GM12878 (cell line): Measurements from ENCODE around the gene HRC. TPM values are rescaled to one million over a fixed set of nuclear protein-coding genes. Genes with fewer than 3 reads are reported as not detected.
A peak's percentile ranks its signal among the peaks of the same experiment; 100 is the strongest.

Source experiments
- ATAC-seq: fragments of 200-7000 bp; cut with Tn5 transposase; 3 replicates; pipeline ENCODE4 v1.9.1; 2020; ENCODE audit warnings: mild to moderate bottlenecking, moderate library complexity
- BruUV-seq: library from RNA; stranded (reverse); fragments of 400-500 nt; replicated peaks from 2 replicates; lab custom pipeline; 2021; lab: Mats Ljungman, UMichigan
- CTCF ChIA-PET: fragments of 300-600 bp; sonication (Branson Sonifier 250); formaldehyde crosslinking; extraction: SDS; loops from one replicate; lab custom pipeline; 2021; ENCODE audit warnings: inconsistent platforms; lab: Yijun Ruan, JAX
- POLR2A ChIA-PET: fragments of 350-600 bp; formaldehyde crosslinking; extraction: SDS; loops from one replicate; lab custom pipeline; 2021; ENCODE audit warnings: inconsistent platforms; lab: Charles Lee
- RAD21 ChIA-PET: fragments of 300-600 bp; sonication (Branson Sonifier 250); formaldehyde crosslinking; loops from one replicate; lab custom pipeline; 2023; ENCODE audit warnings: antibody characterized with exemption; ENCODE audit not compliant: unreplicated experiment; lab: Charles Lee
- SMC1A ChIA-PET: fragments of 300-600 bp; sonication (Branson Sonifier 250); formaldehyde crosslinking; loops from one replicate; lab custom pipeline; 2023; ENCODE audit not compliant: unreplicated experiment, uncharacterized antibody; lab: Charles Lee
- DNase-seq: peaks from one replicate; pipeline ENCODE4 v3.0.0-alpha.2; 2011; ENCODE audit warnings: low read depth, low spot score
- FAIRE-seq: peaks from 3 replicates; lab custom pipeline; 2011; peaks lifted over from hg19 to GRCh38; lab: Jason Lieb, UNC
- H2AFZ ChIP-seq: 2 replicates; pipeline ENCODE4 v1.6.0; 2011; ENCODE audit warnings: low read depth, low read length, control low read depth; ENCODE audit not compliant: control insufficient read depth
- H3K27ac ChIP-seq: 2 replicates; pipeline ENCODE4 v1.5.1; 2011; ENCODE audit warnings: control low read depth; ENCODE audit not compliant: control insufficient read depth, insufficient read depth
- H3K27me3 ChIP-seq, 2 experiments: replicated peaks in 1 of 2; 2 replicates each; pipeline versions ENCODE4 v1.6.0 to v1.6.1; 2011; ENCODE audit warnings: low read length in 1 of 2; ENCODE audit not compliant: control insufficient read depth in 2 of 2, insufficient read depth in 2 of 2
- H3K36me3 ChIP-seq, 2 experiments: 2 replicates each; pipeline ENCODE4 v1.5.1; 2011; ENCODE audit warnings: low read length in 1 of 2; ENCODE audit not compliant: control insufficient read depth in 2 of 2, insufficient read depth in 2 of 2
- H3K4me1 ChIP-seq: 2 replicates; pipeline ENCODE4 v1.6.1; 2011; ENCODE audit warnings: mild to moderate bottlenecking, low read length, moderate library complexity, mixed read lengths; ENCODE audit not compliant: control insufficient read depth, insufficient read depth
- H3K4me2 ChIP-seq: 2 replicates; pipeline ENCODE4 v1.6.0; 2011; ENCODE audit warnings: control low read depth; ENCODE audit not compliant: control insufficient read depth, insufficient read depth
- H3K4me3 ChIP-seq: fragments of 200-600 bp; sonication (generic); 2 replicates; pipeline ENCODE4 v1.5.1; 2016
- H3K79me2 ChIP-seq: 2 replicates; pipeline ENCODE4 v1.6.0; 2011; ENCODE audit warnings: low read length; ENCODE audit not compliant: control insufficient read depth, insufficient read depth
- H3K9ac ChIP-seq: 2 replicates; pipeline ENCODE4 v1.8.0; 2011; ENCODE audit warnings: low read length, control low read depth, mixed read lengths; ENCODE audit not compliant: control insufficient read depth, insufficient read depth
- H3K9me3 ChIP-seq: replicated peaks from 3 replicates; pipeline ENCODE4 v1.5.1; 2011; ENCODE audit warnings: mild to moderate bottlenecking, low read length; ENCODE audit not compliant: control insufficient read depth, insufficient read depth
- H4K20me1 ChIP-seq: 2 replicates; pipeline ENCODE4 v1.6.0; 2011; ENCODE audit not compliant: control insufficient read depth, insufficient read depth
- BCL11A ChIP-seq: IDR thresholded peaks from 2 replicates; pipeline ENCODE4 v1.6.1; 2011; ENCODE audit warnings: low read depth, low read length
- BMI1 ChIP-seq: fragments of 450-650 bp; IDR thresholded peaks from 2 replicates; pipeline ENCODE4 v1.6.1; 2016; ENCODE audit warnings: mild to moderate bottlenecking, moderate library complexity, borderline replicate concordance
- EGR1 ChIP-seq, 2 experiments: IDR thresholded peaks; 1 replicate in 1 of 2; 2 replicates in 1 of 2; pipeline ENCODE4 v1.6.1; 2011 to 2012; ENCODE audit warnings: low read depth in 2 of 2, low read length in 2 of 2, borderline replicate concordance in 1 of 2, mild to moderate bottlenecking in 1 of 2, moderate library complexity in 1 of 2
- ESRRA ChIP-seq: IDR thresholded peaks from 2 replicates; pipeline ENCODE4 v1.6.1; 2012; ENCODE audit warnings: mild to moderate bottlenecking, low read length, improper control_type of control experiment
- IRF4 ChIP-seq: IDR thresholded peaks from 2 replicates; pipeline ENCODE4 v1.6.1; 2011; ENCODE audit warnings: low read depth, low read length
- KDM1A ChIP-seq: fragments of 200-600 bp; sonication (generic); IDR thresholded peaks from 2 replicates; pipeline ENCODE4 v1.6.1; 2016; ENCODE audit warnings: borderline replicate concordance
- SP1 ChIP-seq: IDR thresholded peaks from one replicate; pipeline ENCODE4 v1.6.1; 2011; ENCODE audit warnings: low read depth, low read length
- SREBF1 ChIP-seq: IDR thresholded peaks from 2 replicates; pipeline ENCODE4 v1.6.1; 2012; ENCODE audit warnings: mild to moderate bottlenecking, low read length
- WGBS: methylation state at CpG from one replicate; pipeline ENCODE4 v1.1.6; 2016; ENCODE audit warnings: low lambda C conversion rate; ENCODE audit not compliant: insufficient replicate concordance, insufficient coverage; ENCODE audit errors: missing lambda C conversion rate; 5-methylcytosine and 5-hydroxymethylcytosine counted together
- in situ Hi-C: fragments of 300-500 bp; cut with MboI; formaldehyde crosslinking; loops from 9 replicates; pipeline ENCODE4 v1.14.3; 2018; ENCODE audit warnings: mixed read lengths
- intact Hi-C: fragments of 100-400 bp; cut with micrococcal nuclease; formaldehyde crosslinking; loops from one replicate; pipeline ENCODE4 v1.14.2; 2022; ENCODE audit not compliant: unreplicated experiment
- polyA plus RNA-seq, 11 experiments: library from polyadenylated mRNA; depleted of rRNA in 4 of 11; unstranded in 6 of 11; stranded (reverse) in 5 of 11; fragments of >200 nt; fragmentation: Nextera tagmentation in 4 of 11; fragmentation: Illumina TruSeq in 1 of 11; extraction: Ambion mirVana in 4 of 11; extraction: Trizol in 1 of 11; gene quantifications; 1 replicate in 1 of 11; 2 replicates in 10 of 11; pipeline versions ENCODE4 v1.2.1 to v1.2.3, GENCODE V29; 2011 to 2016; ENCODE audit warnings: inconsistent platforms in 2 of 11, missing spikeins in 2 of 11, low read depth in 1 of 11
- total RNA-seq, 4 experiments: library from RNA; depleted of rRNA in 3 of 4; stranded (reverse); fragments of >200 nt in 3 of 4; fragmentation: Illumina TruSeq in 1 of 4; extraction: Trizol in 1 of 4; gene quantifications; 2 replicates each; pipeline versions ENCODE4 v1.2.1 to v1.2.3, GENCODE V29; 2013 to 2021
- TF ChIP-seq, protein P1 (sequence below): fragments of 450-650 bp; IDR thresholded peaks from 2 replicates; pipeline ENCODE4 v1.6.1; 2016; ENCODE audit warnings: mild to moderate bottlenecking
- TF ChIP-seq, protein P2 (sequence below): fragments of 450-650 bp; IDR thresholded peaks from 2 replicates; pipeline ENCODE4 v1.6.1; 2017; ENCODE audit warnings: borderline replicate concordance

HRC gene
- total and polyA plus RNA-seq, 10 of the 15 experiments (the other 5 are each of a cell fraction or from before 2014, with no cell fraction given): 0.10 TPM; not detected in 9

- ChIA-PET POLR2A (no interaction called here), CTCF (interaction anchor here (0.5 to 1.3 kb wide), 5 partner anchors 21 to 120 kb away, joined by 3 to 4 read pairs (median 3); no protein-coding TSS in a partner anchor), SMC1A (no interaction called here), RAD21 (no interaction called here)
- H2AFZ ChIP-seq: no peak overlapping the region
- ATAC-seq: 0 out of 3 replicates have a peak, but pooled peaks have one; percentile 34
- no peak overlapping the region for H3K9ac ChIP-seq
- TF ChIP-seq BMI1: no peak
- peak in 1 of 2 experiments; percentile 47; a peak in 1 of 3 replicates for TF ChIP-seq EGR1 (IDR thresholded peaks at IDR 0.05; ENCODE audit: borderline replicate concordance in 1 of 2, low read depth in 2 of 2, low read length in 2 of 2)
- no peak for TF ChIP-seq ESRRA
- TF ChIP-seq SREBF1: no peak
- in situ Hi-C loops: no loop called here
- 70% methylated on average over 34 of the region's 42 CpGs for WGBS
- no peaks in the 10 kb centered on the region for H3K79me2 ChIP-seq
- H3K36me3 ChIP-seq: no peaks in the 10 kb centered on the region; a peak in 1 of 4 replicates
- H3K27me3 ChIP-seq: no peaks in the 10 kb centered on the region
- intact Hi-C loops: no loop called here
- no TSS peak for BruUV-seq
- H4K20me1 ChIP-seq: no peaks in the 10 kb centered on the region
- H3K9me3 ChIP-seq: no peaks in the 10 kb centered on the region; the same call in 2 of the 3 replicates
- H3K4me2 ChIP-seq: no peak overlapping the region; the same call in 1 of the 2 replicates
- H3K4me1 ChIP-seq: no peaks in the 10 kb centered on the region
- no peak overlapping the region for H3K4me3 ChIP-seq
- DNase-seq: no peak
- no peak overlapping the region for H3K27ac ChIP-seq
- FAIRE-seq: no peak
These were observed 21.4 kb downstream of the HRC start for GRCh38 chr19:49133621-49134454.

DNA sequence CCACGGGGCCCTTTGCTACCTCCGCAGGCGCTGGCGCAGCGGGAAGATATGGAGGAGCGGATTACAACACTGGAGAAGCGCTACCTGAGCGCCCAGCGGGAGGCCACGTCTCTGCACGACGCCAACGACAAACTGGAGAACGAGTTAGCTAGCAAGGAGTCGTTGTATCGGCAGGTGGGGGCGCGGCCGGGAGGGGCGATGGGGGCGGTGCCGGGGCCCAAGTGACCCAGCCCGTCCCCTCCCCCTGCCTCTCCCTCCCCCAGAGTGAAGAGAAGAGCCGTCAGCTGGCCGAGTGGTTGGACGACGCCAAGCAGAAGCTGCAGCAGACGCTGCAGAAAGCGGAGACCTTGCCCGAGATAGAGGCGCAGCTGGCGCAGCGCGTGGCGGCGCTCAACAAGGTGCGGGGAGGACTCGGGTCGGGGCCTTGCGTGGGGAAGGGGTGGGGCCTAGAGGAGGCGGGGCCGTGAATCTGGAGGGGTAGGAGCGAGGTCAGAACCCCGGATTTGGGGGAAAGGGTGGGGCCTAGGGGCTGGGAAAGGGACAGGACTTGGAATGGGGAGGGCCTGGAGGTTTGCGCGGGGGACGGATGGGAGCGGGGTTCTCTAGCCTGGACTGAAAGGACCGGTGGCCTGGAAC is 22.1 kb downstream of the HRC start:
- Histone ChIP-seq H3K4me2 (no peak overlapping the region), H3K36me3 (no peaks in the 10 kb centered on the region; a peak in 1 of 4 replicates), H3K27me3 (no peaks in the 10 kb centered on the region), H3K4me1 (no peaks in the 10 kb centered on the region), H3K9me3 (no peaks in the 10 kb centered on the region; the same call in 2 of the 3 replicates), H3K27ac (no peak overlapping the region), H3K4me3 (no peak overlapping the region), H3K79me2 (no peaks in the 10 kb centered on the region), H3K9ac (no peak overlapping the region), H4K20me1 (no peaks in the 10 kb centered on the region), H2AFZ (no peak overlapping the region)
- ChIA-PET SMC1A (no interaction called here), CTCF (interaction anchor here (0.5 to 1.2 kb wide), 4 partner anchors 20 to 121 kb away, joined by 3 to 4 read pairs (median 3); no protein-coding TSS in a partner anchor), POLR2A (interaction anchor here (0.7 kb wide), 1 partner anchor 113 kb away, joined by 3 read pairs; no protein-coding TSS in a partner anchor), RAD21 (no interaction called here)
- BruUV-seq: no TSS peak
- TF ChIP-seq, protein P1, sequence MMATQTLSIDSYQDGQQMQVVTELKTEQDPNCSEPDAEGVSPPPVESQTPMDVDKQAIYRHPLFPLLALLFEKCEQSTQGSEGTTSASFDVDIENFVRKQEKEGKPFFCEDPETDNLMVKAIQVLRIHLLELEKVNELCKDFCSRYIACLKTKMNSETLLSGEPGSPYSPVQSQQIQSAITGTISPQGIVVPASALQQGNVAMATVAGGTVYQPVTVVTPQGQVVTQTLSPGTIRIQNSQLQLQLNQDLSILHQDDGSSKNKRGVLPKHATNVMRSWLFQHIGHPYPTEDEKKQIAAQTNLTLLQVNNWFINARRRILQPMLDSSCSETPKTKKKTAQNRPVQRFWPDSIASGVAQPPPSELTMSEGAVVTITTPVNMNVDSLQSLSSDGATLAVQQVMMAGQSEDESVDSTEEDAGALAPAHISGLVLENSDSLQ: no peak
- TF ChIP-seq IRF4 (no peak), SP1 (no peak), KDM1A (no peak), BCL11A (no peak)
- TF ChIP-seq, protein P2, sequence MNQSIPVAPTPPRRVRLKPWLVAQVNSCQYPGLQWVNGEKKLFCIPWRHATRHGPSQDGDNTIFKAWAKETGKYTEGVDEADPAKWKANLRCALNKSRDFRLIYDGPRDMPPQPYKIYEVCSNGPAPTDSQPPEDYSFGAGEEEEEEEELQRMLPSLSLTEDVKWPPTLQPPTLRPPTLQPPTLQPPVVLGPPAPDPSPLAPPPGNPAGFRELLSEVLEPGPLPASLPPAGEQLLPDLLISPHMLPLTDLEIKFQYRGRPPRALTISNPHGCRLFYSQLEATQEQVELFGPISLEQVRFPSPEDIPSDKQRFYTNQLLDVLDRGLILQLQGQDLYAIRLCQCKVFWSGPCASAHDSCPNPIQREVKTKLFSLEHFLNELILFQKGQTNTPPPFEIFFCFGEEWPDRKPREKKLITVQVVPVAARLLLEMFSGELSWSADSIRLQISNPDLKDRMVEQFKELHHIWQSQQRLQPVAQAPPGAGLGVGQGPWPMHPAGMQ: no peak
- DNase-seq: no peak
- no peak for FAIRE-seq
- 61% methylated on average over 36 of the region's 49 CpGs for WGBS
- ATAC-seq: no peak
- in situ Hi-C loops: no loop called here
- intact Hi-C loops: no loop called here
